HL-60/S4 treated with retinoic acid at 250 ng/mL for 4 days and 3 days (cell line): ENCODE data around the gene DEFB123.
"Not testable (repeated sequence)": the region's sequence is repeated elsewhere in the genome, so short reads cannot be mapped to it uniquely, and the experiment has no call there.

Source experiments
- in situ Hi-C: fragments of 300-500 bp; cut with MboI; formaldehyde crosslinking; loops from 2 replicates; pipeline ENCODE4 v1.7.0; 2022; ENCODE audit warnings: low sequenced_read_pairs

Gene DEFB123

DNA sequence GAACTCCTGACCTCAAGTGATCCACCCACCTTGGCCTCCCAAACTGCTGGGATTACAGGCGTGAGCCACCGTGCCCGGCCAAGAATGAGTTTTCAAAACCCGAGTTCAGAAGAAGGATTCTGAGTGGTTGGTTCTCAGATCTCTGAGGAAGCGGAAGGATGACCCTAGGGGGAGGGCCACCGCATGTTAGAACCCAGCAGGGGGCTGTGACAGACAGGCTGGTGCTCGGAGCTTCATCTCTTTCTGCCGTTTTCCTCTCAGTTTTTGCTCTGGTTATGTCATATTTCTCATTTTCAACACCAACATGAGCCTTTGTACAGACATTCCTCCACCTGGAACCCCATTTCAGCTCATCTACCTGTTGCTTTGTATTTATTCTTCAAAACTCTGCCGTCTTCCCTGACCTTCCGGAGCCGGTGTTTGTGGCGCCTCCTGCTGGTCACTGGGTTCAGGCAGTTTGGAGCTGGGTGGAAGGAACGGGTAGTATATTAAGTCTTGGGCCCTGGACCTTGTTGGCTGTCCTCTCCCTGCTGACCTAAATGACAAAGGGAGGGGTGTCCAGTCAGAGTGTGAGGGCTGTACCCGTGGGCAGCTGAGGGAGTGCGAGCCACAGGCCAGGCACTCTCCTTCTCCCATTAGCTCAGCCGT is at the start of gene DEFB123:
TSS of gene DEFB123 (plus strand) at position 621 of the 648 bp plus-strand sequence. CDS start 67 bp downstream, outside the sequence.
- in situ Hi-C loops, result no loop called here

GRCh38 chr20:31392836-31393235 is 47.6 kb upstream of the DEFB123 start:
- in situ Hi-C loops, result no loop called here

DNA sequence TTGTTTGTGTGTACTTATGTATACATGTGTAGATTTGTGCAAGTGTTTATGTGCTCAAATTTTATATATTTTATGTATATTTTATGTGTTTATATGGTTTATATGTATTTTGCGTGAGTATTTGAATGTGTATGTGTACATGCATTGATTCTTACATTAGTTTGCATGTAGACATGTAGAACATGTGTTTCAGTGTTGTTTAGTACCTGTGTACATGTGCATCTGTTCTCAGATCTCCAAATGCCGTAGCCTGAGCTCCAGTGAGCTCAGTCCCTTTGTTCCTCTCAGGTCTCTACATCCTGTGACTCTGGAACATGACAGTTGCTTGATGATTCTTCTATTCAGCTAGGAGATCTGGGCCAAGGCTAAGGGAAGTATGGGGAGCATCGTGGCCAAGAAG is 45.5 kb upstream of the DEFB123 start:
- in situ Hi-C loops, result no loop called here

DNA sequence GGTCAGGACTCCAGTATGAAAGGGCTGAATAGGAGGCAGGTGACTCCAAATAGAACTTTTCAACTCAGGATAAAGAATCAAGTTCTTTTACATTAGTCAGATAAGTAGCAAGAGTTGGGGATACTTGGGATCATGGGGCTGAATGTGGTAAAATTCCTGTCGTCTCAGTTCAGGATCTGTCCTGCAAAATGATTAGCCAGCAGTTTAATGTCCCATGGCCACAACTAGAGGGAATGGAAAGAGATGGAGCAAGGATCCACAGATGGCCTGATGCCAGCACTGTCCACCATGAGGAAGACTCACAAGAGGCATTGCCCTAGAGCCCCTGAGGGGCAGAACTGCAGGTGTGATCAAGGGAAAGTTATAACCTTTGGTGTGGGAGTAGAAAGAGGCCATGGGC is 36.5 kb upstream of the DEFB123 start:
- in situ Hi-C loops, result no loop called here

- in situ Hi-C loops, result no loop called here
Measured at GRCh38 chr20:31406115-31406514, 34.3 kb upstream of the DEFB123 start, which contains the start of gene DEFB121. DEFB121 (minus strand) TSS chr20:31406215; CDS start chr20:31406152, 63 bp downstream.

- in situ Hi-C loops, result no loop called here
Measured at GRCh38 chr20:31410011-31410410, 30.4 kb upstream of the DEFB123 start.

GRCh38 chr20:31414381-31414780 is 26.1 kb upstream of the DEFB123 start:
- in situ Hi-C loops, result no loop called here

GRCh38 chr20:31415653-31416052 is 24.8 kb upstream of the DEFB123 start:
- in situ Hi-C loops, result no loop called here

DNA sequence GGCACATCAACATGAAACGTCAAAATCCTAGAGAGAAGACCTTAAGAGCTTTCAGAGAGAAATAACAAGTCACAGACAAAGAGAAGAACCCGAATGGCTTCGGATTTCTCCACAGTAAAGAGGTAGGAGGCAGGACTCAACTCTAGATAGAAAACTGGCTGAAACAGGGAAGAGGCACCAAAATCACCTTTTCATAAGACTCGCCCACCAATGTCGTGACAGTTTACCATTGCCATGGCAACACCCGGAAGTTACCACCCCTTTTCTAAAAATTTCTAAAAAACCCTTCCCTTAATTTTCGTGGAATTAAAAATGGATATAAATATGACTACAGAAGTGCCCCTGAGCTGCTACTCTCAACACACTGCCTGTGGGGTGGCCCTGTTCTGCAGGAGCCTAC is 22.1 kb upstream of the DEFB123 start:
- in situ Hi-C loops, result no loop called here

DNA sequence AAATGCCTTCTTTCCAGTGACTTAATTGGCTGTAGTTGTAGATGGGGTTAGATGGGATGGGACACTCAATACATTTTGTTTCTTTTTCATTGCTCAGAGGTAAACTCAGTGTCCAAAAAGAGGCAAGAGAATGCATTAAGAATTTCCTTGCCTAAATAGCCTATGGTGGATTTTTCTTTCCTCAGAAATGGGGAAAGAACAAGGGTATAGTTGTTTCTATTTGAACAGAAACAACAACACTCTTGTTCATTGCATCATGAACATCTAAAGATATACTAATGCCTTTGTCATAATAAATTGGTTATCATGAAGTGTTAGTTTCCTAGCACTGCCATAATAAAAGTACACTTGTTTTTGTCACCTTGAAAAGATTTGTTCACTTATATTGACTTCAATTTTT is 14.6 kb upstream of the DEFB123 start:
- in situ Hi-C loops, result no loop called here

GRCh38 chr20:31426891-31427551 is 13.4 kb upstream of the DEFB123 start:
- in situ Hi-C loops, result not testable (repeated sequence)

GRCh38 chr20:31427576-31427975 is 12.9 kb upstream of the DEFB123 start:
- in situ Hi-C loops, result not testable (repeated sequence)

- in situ Hi-C loops, result no loop called here
Measured at GRCh38 chr20:31430568-31431115, 9.8 kb upstream of the DEFB123 start.

GRCh38 chr20:31446084-31446819 is 5.8 kb downstream of the DEFB123 start:
- in situ Hi-C loops, result no loop called here

- in situ Hi-C loops, result no loop called here
Measured at GRCh38 chr20:31449511-31450414, 9.3 kb downstream of the DEFB123 start.

- in situ Hi-C loops, result no loop called here
Measured at GRCh38 chr20:31452575-31452974, 12.1 kb downstream of the DEFB123 start.

DNA sequence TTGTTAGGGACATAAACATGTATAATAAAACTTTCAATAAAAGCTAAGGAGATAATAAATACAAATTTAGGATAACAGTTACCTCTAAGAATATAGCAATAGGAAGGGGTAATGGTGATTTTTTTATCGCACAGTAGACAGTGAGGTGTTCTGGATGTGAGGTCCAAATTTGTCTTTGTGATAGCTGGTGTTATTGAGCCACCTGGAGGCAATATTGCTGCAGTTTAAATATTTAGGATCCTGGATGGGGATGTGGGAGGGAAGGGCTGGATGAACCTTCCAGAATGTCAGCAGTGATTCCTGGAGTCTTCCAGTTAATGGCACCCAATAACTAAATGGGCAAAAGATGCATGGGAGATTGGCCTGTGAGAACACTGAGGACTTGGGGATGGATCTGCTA is 13.9 kb downstream of the DEFB123 start:
- in situ Hi-C loops, result no loop called here

- in situ Hi-C loops, result not testable (repeated sequence)
Measured at GRCh38 chr20:31470946-31471345, 30.5 kb downstream of the DEFB123 start.

- in situ Hi-C loops, result no loop called here
Measured at GRCh38 chr20:31472395-31473330, 32.2 kb downstream of the DEFB123 start.
